DMS79 treated with DMSO at 0.1 percent for 48 hours (cell line): ENCODE results near the gene PTGIR.
"Not testable (repeated sequence)": the region's sequence is repeated elsewhere in the genome, so short reads cannot be mapped to it uniquely, and the experiment has no call there.

Source experiments
- DNase-seq: peaks from one replicate; lab custom pipeline; 2025; lab: John Stamatoyannopoulos, UW

Gene PTGIR

GRCh38 chr19:46637224-46637623 lies 12.3 kb upstream of the PTGIR start:
- no peak for DNase-seq

DNA sequence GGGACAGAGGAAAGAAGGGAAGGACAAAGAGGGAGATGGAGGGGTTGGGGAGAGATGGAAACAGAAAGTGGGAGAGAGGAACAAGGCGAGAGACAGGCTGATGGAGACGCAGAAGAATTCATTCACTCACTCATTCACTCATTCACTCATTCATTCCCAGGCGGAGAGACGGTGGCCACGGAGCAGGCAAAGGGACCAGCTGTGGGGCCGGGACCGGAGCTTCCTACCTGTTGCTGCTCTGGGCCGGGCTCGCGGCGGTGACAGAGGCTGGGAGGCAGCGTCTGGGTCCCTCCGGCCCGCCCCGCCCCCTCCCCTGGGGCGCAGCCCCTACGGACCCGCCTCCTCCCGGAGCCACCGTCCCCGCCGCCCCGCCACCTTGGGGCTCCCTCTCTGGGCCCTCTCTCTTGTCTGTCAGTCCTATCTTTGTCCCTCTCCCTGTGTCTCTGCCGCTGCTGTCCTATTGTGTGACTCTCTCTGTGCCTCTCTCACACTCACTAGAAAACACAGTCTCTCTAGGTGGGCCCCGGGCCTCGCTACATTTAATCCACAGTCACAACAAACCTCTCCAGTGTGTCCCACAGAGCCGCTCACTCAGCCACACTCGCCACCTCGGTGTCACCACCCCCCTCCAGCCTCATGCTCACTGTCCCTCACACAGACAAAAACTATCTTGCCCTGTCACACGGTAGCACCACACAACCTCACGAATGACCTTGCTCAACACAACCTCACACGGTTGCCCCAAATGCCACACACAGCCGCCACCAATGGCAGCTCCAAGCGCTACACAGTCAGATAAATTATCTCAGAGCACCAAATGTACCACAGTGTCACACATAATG lies 11.3 kb upstream of the PTGIR start, which contains the start of gene GNG8:
Gene GNG8, minus strand, starts transcription at position 283 of the 842 bp plus-strand sequence. CDS start 1,520 bp downstream, outside the sequence.
- no peak for DNase-seq

GRCh38 chr19:46634656-46635218 lies 9.8 kb upstream of the PTGIR start:
- DNase-seq = no peak

DNA sequence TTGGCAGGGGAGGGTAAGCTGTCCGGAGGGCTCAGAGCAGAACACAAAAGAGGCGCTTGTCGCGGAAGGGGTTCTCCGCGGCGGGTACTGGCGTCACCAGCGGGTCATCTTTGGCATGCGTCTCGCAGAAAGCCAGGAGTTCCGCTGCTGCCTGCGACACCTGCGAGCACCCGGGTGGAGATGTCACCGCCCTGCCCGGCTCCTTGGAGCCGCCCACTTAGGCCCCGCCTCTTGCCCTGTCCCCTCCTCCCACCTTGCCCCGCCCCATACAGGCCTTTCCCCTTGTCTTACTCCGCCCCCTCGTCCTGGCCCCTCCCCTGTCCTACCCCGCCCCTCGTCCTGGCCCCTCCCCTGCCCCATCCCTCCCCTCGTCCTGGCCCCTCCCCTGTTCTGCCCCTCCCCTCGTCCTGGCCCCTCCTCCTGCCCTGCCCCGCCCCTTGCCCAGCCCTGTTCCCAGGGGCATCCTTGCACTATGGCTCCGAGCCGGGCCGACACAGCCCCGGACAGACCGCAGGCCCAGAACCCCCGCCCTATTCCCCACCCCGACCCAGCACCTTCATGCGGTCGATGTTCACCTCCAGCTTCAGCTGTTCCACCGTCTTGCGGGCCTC lies 9.3 kb upstream of the PTGIR start:
- DNase-seq = peak; percentile 71

GRCh38 chr19:46633130-46633529 lies 8.2 kb upstream of the PTGIR start:
- no peak for DNase-seq

- no peak for DNase-seq
Measured at GRCh38 chr19:46631481-46631880, 6.6 kb upstream of the PTGIR start.

- no peak for DNase-seq
Measured at GRCh38 chr19:46630586-46631205, 5.8 kb upstream of the PTGIR start.

- no peak for DNase-seq
Measured at GRCh38 chr19:46629546-46630025, 4.7 kb upstream of the PTGIR start.

DNA sequence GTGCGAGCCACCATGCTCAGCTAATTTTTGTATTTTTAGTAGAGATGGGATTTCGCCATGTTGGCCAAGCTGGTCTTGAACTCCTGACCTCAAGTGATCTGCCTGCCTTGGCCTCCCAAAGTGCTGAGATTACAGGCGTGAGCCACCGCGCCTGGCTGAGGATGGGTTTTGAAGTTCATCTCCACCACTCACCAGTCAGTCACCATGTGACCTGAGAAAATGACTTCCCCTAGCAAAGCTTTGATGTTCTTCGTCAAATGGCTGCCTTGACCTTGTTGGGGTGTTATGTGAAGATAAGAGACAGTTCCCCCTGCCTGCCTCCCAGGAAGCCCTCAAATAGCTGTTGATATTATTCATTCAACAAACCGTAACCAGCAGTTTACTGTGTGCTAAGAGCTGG lies 4.1 kb upstream of the PTGIR start:
- not testable (repeated sequence) for DNase-seq

DNA sequence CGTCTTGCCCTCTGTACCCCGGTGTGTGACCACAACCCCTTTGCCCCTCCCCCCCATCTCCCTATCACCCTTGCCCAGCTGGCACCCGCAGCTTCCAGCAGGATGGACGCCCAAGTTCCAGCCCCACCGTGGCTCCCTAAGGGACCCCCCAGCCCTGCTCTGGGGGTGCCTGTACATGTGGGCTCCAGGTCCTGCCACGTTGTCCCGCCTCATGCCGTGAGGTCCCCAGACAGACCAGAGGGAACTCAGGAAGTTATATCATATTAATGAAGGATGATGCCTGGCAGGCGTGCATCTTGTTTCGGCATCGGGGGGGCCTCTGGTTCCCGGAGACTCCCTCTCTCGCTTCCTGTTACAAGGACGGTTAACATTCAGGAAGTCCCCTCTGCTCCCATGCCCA lies 1.6 kb upstream of the PTGIR start:
- no peak for DNase-seq

DNA sequence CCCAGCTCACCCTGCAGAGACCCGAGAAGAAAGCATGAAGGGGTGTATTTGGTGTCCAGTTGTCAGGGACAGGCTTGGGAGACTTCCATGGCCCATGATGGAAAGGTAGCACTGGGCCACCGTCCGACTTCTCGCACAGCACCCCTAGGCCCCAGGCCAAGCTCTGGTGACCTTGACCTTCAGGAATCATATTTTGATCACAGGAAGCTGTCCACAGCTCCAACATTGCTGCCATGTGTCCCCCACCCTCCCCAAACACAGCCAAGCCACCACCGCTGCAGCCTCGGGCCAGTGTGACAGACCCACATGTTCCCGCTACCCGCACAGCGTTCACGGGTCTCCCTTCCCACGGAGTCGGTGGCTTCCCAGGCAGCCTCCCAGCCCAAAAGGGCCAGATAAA lies 842 bp upstream of the PTGIR start:
- DNase-seq = no peak

DNA sequence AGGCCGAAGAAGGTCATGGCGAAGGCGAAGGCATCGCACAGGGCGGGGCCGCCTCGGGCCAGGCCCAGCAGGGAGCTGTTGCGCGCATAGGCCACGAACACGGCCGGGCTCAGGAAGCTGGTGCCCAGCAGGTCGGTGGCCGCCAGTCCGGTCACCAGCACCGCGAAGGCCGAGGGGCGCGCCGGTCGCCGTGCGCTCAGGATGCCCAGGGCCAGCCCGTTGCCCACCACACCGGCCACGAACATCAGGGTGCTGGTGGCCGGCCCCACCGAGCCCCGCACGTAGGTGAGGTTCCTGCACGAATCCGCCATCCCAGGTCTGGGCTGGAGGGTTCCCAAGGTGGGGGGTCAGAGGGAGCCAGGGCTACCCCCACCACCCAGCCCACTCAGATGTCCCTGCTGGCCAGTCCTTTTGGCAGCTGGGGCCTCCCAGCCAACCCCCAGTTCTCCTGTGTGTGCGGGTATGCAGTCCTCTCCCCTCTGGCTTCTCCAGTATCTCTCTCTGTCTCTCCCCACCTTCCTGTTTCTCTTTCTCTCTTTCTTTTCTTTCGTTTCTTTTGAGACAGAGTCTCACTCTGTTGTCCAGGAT lies 880 bp downstream of the PTGIR start:
- no peak for DNase-seq

DNA sequence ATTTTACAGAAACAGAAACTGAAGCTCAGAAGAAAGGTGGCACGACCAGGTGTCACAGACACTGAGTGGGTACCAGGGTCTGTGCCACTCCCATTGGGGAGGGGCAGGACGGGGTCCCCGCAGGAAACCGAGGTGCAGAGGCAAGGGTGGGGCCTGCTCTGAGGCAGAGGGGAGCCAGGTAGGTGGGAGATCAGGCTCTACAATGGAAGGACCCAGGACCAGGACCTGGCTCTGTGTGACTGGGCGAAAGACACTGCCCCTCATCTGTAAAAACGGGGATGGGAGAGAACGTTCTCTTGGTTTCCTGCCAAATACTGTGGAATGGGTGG lies 2.8 kb downstream of the PTGIR start:
- no peak for DNase-seq

DNA sequence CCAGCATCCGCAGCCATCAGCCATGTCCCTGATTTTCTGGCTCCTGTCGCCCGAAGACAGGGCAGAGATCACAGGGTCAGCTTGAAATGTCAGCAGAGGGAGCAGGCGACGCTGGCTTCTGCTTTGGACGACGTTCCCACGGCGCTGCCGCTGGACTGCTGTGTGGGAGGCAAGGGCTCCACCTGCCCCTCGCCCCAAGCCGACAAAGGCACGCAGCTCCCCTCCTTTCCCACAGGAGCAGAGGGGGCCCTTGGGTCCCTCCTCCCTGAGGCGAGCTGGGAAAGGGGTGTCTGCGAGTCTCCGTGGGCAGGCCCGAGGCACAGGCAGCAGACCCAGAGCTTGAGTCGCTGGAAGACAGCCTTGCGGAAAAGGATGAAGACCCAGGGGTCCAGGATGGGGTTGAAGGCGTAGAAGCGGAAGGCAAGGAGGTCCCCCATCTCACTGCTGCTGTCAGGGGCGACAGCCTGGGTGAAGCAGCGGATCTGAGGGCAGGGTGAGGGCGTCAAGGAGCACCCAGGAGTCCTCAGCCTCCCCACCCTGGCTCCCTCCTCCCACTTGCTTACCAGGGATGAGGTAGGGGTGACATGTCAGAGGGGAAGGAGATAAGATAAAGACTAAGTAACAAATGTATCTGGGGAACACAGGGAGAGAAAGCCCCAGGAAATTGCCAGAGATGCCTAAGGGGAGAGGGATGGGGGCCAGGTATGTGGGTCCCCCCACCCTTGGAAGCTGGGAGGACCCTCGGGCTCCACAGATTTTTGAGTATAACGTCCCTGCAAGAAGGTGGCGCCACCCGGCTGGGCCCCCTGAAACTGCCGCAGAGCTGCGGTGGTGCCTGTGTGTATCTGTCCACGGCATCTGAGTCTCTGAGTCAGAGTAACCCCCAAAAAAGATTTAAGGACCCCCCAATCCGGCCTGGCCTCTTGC lies 3.4 kb downstream of the PTGIR start:
- no peak for DNase-seq

GRCh38 chr19:46620716-46621115 lies 4.2 kb downstream of the PTGIR start:
- no peak for DNase-seq

DNA sequence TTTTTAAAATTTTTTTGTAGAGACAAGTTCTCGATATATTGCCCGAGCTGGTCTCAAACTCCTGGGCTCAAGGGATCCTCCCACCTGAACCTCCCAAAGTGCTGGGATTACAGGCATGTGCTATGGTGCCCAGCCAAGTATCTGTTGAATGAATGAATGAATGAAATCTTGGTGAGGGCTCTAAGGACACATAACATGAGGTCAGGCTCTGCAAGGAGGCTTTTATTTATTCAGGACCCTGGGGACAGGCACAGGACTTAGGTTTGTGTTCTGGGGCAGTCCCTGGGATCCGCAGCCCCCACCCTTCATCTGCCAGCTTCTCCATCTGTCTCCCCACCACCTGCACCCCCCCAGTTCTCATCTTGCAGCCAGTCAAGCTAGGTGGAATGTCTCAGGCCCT lies 4.6 kb downstream of the PTGIR start:
- DNase-seq = no peak

GRCh38 chr19:46618670-46619231 lies 6.1 kb downstream of the PTGIR start:
- DNase-seq = no peak

- no peak for DNase-seq
Measured at GRCh38 chr19:46617601-46618000, 7.3 kb downstream of the PTGIR start.

GRCh38 chr19:46616631-46617322 lies 8.1 kb downstream of the PTGIR start:
- DNase-seq = peak; percentile 48

GRCh38 chr19:46615966-46616365 lies 8.9 kb downstream of the PTGIR start:
- no peak for DNase-seq
